GM23338 (cell line): Measurements from ENCODE around the gene OR4X1.

Experiments
- CREB1 ChIP-seq: fragments of 250-450 bp; sonication (Bioruptor Pico); IDR thresholded peaks from 2 replicates; pipeline ENCODE4 v1.5.0; 2020; ENCODE audit warnings: low read depth, mild to moderate bottlenecking, moderate library complexity
- EZH2 ChIP-seq: fragments of 200-600 bp; sonication (generic); IDR thresholded peaks from one replicate; pipeline ENCODE4 v1.8.0; 2017; ENCODE audit warnings: antibody characterized with exemption, mild to moderate bottlenecking, low read depth; ENCODE audit not compliant: unreplicated experiment
- POLR2AphosphoS5 ChIP-seq: IDR thresholded peaks from 2 replicates; pipeline ENCODE4 v1.6.1; 2016; ENCODE audit warnings: antibody characterized with exemption, low read depth
- TF ChIP-seq, protein P1 (sequence below), 2 experiments: fragments of 200-600 bp in 1 of 2; sonication (generic) in 1 of 2; conservative IDR thresholded peaks; 2 replicates each; pipeline versions ENCODE4 v1.5.1 to v1.6.1; 2016 to 2017; ENCODE audit warnings: antibody characterized with exemption in 2 of 2, low read depth in 2 of 2, mild to moderate bottlenecking in 2 of 2, moderate library complexity in 1 of 2
- TF ChIP-seq, protein P2 (sequence below): IDR thresholded peaks from one replicate; pipeline ENCODE4 v1.6.1; 2018; ENCODE audit warnings: antibody characterized with exemption; ENCODE audit not compliant: unreplicated experiment

DNA sequence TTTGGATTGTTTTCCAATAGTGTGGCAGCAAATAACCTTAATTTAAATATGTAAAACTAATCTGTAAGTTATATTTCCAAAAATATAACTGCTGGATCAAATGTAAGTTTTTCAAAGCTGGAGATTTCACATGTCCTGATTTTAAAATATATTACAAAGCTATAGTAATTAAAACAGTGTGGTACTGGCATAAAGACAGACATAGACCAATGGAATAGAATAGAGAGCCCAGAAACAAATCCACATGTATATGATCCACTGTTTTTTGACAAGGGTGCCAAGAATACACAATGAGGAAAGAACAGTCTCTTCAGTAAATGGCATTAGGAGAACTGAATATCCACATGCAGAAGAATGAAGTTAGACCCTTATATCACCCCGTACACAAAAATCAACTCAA lies 14.8 kb upstream of the OR4X1 start:
- TF ChIP-seq POLR2AphosphoS5 (no peak), CREB1 (CRISPR knock-in tag) (no peak), EZH2 (no peak)
- TF ChIP-seq, protein P1, sequence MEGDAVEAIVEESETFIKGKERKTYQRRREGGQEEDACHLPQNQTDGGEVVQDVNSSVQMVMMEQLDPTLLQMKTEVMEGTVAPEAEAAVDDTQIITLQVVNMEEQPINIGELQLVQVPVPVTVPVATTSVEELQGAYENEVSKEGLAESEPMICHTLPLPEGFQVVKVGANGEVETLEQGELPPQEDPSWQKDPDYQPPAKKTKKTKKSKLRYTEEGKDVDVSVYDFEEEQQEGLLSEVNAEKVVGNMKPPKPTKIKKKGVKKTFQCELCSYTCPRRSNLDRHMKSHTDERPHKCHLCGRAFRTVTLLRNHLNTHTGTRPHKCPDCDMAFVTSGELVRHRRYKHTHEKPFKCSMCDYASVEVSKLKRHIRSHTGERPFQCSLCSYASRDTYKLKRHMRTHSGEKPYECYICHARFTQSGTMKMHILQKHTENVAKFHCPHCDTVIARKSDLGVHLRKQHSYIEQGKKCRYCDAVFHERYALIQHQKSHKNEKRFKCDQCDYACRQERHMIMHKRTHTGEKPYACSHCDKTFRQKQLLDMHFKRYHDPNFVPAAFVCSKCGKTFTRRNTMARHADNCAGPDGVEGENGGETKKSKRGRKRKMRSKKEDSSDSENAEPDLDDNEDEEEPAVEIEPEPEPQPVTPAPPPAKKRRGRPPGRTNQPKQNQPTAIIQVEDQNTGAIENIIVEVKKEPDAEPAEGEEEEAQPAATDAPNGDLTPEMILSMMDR (conservative IDR thresholded peaks at IDR 0.05; ENCODE audit: low read depth in 2 of 2), result no peak
- TF ChIP-seq, protein P2, sequence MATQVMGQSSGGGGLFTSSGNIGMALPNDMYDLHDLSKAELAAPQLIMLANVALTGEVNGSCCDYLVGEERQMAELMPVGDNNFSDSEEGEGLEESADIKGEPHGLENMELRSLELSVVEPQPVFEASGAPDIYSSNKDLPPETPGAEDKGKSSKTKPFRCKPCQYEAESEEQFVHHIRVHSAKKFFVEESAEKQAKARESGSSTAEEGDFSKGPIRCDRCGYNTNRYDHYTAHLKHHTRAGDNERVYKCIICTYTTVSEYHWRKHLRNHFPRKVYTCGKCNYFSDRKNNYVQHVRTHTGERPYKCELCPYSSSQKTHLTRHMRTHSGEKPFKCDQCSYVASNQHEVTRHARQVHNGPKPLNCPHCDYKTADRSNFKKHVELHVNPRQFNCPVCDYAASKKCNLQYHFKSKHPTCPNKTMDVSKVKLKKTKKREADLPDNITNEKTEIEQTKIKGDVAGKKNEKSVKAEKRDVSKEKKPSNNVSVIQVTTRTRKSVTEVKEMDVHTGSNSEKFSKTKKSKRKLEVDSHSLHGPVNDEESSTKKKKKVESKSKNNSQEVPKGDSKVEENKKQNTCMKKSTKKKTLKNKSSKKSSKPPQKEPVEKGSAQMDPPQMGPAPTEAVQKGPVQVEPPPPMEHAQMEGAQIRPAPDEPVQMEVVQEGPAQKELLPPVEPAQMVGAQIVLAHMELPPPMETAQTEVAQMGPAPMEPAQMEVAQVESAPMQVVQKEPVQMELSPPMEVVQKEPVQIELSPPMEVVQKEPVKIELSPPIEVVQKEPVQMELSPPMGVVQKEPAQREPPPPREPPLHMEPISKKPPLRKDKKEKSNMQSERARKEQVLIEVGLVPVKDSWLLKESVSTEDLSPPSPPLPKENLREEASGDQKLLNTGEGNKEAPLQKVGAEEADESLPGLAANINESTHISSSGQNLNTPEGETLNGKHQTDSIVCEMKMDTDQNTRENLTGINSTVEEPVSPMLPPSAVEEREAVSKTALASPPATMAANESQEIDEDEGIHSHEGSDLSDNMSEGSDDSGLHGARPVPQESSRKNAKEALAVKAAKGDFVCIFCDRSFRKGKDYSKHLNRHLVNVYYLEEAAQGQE, result no peak
